ENCODE measurements around the gene CACUL1. TPM values are rescaled to one million over a fixed set of nuclear protein-coding genes. Genes with fewer than 3 reads are reported as not detected.

The CACUL1 gene
- total and polyA plus RNA-seq, 2 of the 13 experiments (the other 11 are each of a cell fraction or from before 2014, with no cell fraction given) = 14.2 to 31.0 TPM

DNA sequence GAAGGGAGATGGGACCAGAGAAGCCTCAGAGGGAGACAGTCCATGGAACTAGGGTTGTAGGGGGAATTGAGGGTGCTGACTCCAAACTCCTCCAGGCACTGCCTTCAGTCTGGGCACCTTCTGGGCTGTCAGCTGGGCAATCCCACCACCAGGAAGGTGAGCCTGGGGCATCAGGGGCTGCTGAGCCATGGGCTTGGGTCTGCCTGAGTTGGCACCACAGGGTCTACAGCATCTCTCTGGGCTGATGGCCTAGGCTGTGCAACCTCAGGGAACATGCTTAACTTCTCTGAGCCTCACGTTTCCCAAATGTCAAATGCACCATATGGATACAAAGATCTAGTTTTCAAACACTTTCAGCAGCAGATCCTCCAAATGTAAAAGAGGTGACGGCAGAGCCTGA, 112.5 kb downstream of the CACUL1 start:
- BruUV-seq (replicated peaks) = no TSS peak
- DNase-seq (ENCODE audit: low spot score) = no peak
- CTCF ChIA-PET (ENCODE audit: low intra/inter-chr PET ratio, low total read pairs) = no interaction called here
- in situ Hi-C loops (cut with HindIII; ENCODE audit: extremely low pct_ligation_motif_present, low pct_unique_long_range_greater_than_20kb) (no loop called here), intact Hi-C loops (cut with micrococcal nuclease; ENCODE audit: unreplicated experiment) (no loop called here)
- H3K36me3 ChIP-seq (replicated peaks in 1 of 2; ENCODE audit: control insufficient read depth in 1 of 2, insufficient read depth in 2 of 2, low read length in 2 of 2) = no peaks in the 10 kb centered on the region
- H3K4me3 ChIP-seq (replicated peaks in 1 of 3; ENCODE audit: insufficient read depth in 1 of 3, low read depth in 2 of 3, low read length in 3 of 3) = no peak overlapping the region
- WGBS (ENCODE audit: low lambda C conversion rate) = 21% methylated on average over 2 of the region's 2 CpGs
- H4K20me1 ChIP-seq (ENCODE audit: insufficient read depth, low read length) = no peaks in the 10 kb centered on the region
- H3K27ac ChIP-seq (ENCODE audit: extremely low read length, insufficient read depth, low read length) = no peak overlapping the region
- TF ChIP-seq ZNF20 (CRISPR knock-in tag; IDR thresholded peaks at IDR 0.05) = no peak
- no peak for TF ChIP-seq YY1 (IDR thresholded peaks at IDR 0.05; ENCODE audit: insufficient read depth, insufficient replicate concordance, low read depth, low read length)
- TF ChIP-seq SUZ12 (IDR thresholded peaks at IDR 0.05; ENCODE audit: low read depth, low read length) = no peak
- peak; percentile 82 for TF ChIP-seq ZNF768 (CRISPR knock-in tag; IDR thresholded peaks at IDR 0.05)
- no peak overlapping the region for H3K4me2 ChIP-seq (ENCODE audit: low read depth, low read length)
- no peak for FAIRE-seq
- H3K27me3 ChIP-seq (ENCODE audit: control insufficient read depth in 1 of 2, insufficient read depth in 2 of 2, low read length in 2 of 2) = peaks cover 0 to 23% of the 10 kb centered on the region in 2 experiments; a peak in 4 of 5 replicates
- POLR2A ChIA-PET = no interaction called here
- H3K9me3 ChIP-seq (ENCODE audit: low read length) = no peaks in the 10 kb centered on the region
- H2AFZ ChIP-seq (ENCODE audit: low read length) = no peak overlapping the region
- no peak overlapping the region for H3K9ac ChIP-seq (ENCODE audit: insufficient read depth, low read depth, low read length)
- H3K4me1 ChIP-seq (ENCODE audit: insufficient read depth, low read length) = no peaks in the 10 kb centered on the region
- ATAC-seq = no peak
- H3K79me2 ChIP-seq (ENCODE audit: insufficient read depth, low read length) = no peaks in the 10 kb centered on the region

DNA sequence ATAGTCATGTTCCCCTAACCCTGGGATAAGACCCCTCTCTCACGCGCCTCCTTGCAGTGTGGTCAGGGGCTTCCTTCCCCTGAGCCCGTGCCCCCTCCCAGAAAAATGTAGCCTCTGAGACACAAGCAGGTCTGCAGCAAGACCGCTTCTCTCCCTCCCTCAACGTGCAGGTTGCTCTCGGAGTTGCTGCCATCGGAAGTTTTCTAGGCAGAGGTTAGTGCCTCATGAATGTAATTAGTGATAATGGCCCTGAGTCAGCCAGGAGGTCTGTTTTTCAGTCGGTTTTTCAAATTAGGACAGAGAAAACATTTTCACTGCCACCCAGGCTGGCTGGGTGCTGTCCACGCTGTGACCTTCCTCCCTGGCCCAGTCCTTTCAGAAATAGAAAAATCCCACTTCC, 116.1 kb downstream of the CACUL1 start:
- intact Hi-C loops (cut with micrococcal nuclease; ENCODE audit: unreplicated experiment) = no loop called here
- ChIA-PET CTCF (ENCODE audit: low intra/inter-chr PET ratio, low total read pairs) (no interaction called here), POLR2A (no interaction called here)
- TF ChIP-seq HCFC1 (IDR thresholded peaks at IDR 0.05; ENCODE audit: low read depth, low read length) = no peak
- TF ChIP-seq TBX3 (IDR thresholded peaks at IDR 0.05; ENCODE audit: borderline replicate concordance) = no peak
- TF ChIP-seq NFKB2 (CRISPR knock-in tag; IDR thresholded peaks at IDR 0.05; ENCODE audit: borderline replicate concordance) = no peak
- TF ChIP-seq, protein P1, sequence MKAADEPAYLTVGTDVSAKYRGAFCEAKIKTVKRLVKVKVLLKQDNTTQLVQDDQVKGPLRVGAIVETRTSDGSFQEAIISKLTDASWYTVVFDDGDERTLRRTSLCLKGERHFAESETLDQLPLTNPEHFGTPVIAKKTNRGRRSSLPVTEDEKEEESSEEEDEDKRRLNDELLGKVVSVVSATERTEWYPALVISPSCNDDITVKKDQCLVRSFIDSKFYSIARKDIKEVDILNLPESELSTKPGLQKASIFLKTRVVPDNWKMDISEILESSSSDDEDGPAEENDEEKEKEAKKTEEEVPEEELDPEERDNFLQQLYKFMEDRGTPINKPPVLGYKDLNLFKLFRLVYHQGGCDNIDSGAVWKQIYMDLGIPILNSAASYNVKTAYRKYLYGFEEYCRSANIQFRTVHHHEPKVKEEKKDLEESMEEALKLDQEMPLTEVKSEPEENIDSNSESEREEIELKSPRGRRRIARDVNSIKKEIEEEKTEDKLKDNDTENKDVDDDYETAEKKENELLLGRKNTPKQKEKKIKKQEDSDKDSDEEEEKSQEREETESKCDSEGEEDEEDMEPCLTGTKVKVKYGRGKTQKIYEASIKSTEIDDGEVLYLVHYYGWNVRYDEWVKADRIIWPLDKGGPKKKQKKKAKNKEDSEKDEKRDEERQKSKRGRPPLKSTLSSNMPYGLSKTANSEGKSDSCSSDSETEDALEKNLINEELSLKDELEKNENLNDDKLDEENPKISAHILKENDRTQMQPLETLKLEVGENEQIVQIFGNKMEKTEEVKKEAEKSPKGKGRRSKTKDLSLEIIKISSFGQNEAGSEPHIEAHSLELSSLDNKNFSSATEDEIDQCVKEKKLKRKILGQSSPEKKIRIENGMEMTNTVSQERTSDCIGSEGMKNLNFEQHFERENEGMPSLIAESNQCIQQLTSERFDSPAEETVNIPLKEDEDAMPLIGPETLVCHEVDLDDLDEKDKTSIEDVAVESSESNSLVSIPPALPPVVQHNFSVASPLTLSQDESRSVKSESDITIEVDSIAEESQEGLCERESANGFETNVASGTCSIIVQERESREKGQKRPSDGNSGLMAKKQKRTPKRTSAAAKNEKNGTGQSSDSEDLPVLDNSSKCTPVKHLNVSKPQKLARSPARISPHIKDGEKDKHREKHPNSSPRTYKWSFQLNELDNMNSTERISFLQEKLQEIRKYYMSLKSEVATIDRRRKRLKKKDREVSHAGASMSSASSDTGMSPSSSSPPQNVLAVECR (CRISPR knock-in tag; IDR thresholded peaks at IDR 0.05; ENCODE audit: borderline replicate concordance) = no peak
- TF ChIP-seq ATF4 (CRISPR knock-in tag; IDR thresholded peaks at IDR 0.05) = no peak
- TF ChIP-seq ESRRA (CRISPR knock-in tag; IDR thresholded peaks at IDR 0.05; ENCODE audit: low read depth) = no peak
- TF ChIP-seq ZNF101 (CRISPR knock-in tag; IDR thresholded peaks at IDR 0.05; ENCODE audit: borderline replicate concordance, low read depth) = no peak
- TF ChIP-seq TCF12 (IDR thresholded peaks at IDR 0.05) = no peak
- TF ChIP-seq TCF12 (CRISPR knock-in tag; IDR thresholded peaks at IDR 0.05) = no peak
- no peak for TF ChIP-seq ZZZ3 (CRISPR knock-in tag; IDR thresholded peaks at IDR 0.05; ENCODE audit: borderline replicate concordance)
- no peak for TF ChIP-seq FOSL1 (CRISPR knock-in tag; IDR thresholded peaks at IDR 0.05; ENCODE audit: borderline replicate concordance)

More for the DNA sequence above, 116.1 kb downstream of the CACUL1 start:
- H2AFZ ChIP-seq (ENCODE audit: low read length) = no peak overlapping the region
- DNase-seq (ENCODE audit: low spot score) = no peak
- BruUV-seq (replicated peaks) = no TSS peak
- H3K4me3 ChIP-seq (replicated peaks in 1 of 3; ENCODE audit: insufficient read depth in 1 of 3, low read depth in 2 of 3, low read length in 3 of 3) = no peak overlapping the region
- H3K36me3 ChIP-seq (replicated peaks in 1 of 2; ENCODE audit: control insufficient read depth in 1 of 2, insufficient read depth in 2 of 2, low read length in 2 of 2) = no peaks in the 10 kb centered on the region
- no peak for FAIRE-seq
- H3K27me3 ChIP-seq (ENCODE audit: control insufficient read depth in 1 of 2, insufficient read depth in 2 of 2, low read length in 2 of 2) = peaks cover 0 to 26% of the 10 kb centered on the region in 2 experiments; a peak in 4 of 5 replicates
- no peaks in the 10 kb centered on the region for H3K79me2 ChIP-seq (ENCODE audit: insufficient read depth, low read length)
- H3K9me3 ChIP-seq (ENCODE audit: low read length) = no peaks in the 10 kb centered on the region
- in situ Hi-C loops (cut with HindIII; ENCODE audit: extremely low pct_ligation_motif_present, low pct_unique_long_range_greater_than_20kb) = no loop called here
- no peak overlapping the region for H3K4me2 ChIP-seq (ENCODE audit: low read depth, low read length)
- WGBS (ENCODE audit: low lambda C conversion rate) = 14% methylated on average over 7 of the region's 9 CpGs
- no peak overlapping the region for H3K27ac ChIP-seq (ENCODE audit: extremely low read length, insufficient read depth, low read length)
- no peaks in the 10 kb centered on the region for H4K20me1 ChIP-seq (ENCODE audit: insufficient read depth, low read length)
- no peaks in the 10 kb centered on the region for H3K4me1 ChIP-seq (ENCODE audit: insufficient read depth, low read length)
- ATAC-seq = no peak
- no peak overlapping the region for H3K9ac ChIP-seq (ENCODE audit: insufficient read depth, low read depth, low read length)

All from HepG2 (cell line).